Raji (cell line): ENCODE results near the gene FAM117B.

Source experiments
- POLR2A ChIP-seq: IDR thresholded peaks from 2 replicates; pipeline ENCODE4 v1.6.1; 2011; ENCODE audit warnings: low read depth, low read length, control low read depth; ENCODE audit not compliant: insufficient read depth

Gene FAM117B

GRCh38 chr2:202717598-202718310, 83.0 kb downstream of the FAM117B start:
- TF ChIP-seq POLR2A: no peak

- TF ChIP-seq POLR2A: no peak
Observed at GRCh38 chr2:202718614-202719013, 83.8 kb downstream of the FAM117B start.

- TF ChIP-seq POLR2A: no peak
Observed at GRCh38 chr2:202720226-202720625, 85.5 kb downstream of the FAM117B start.

GRCh38 chr2:202721621-202722020, 86.9 kb downstream of the FAM117B start:
- no peak for TF ChIP-seq POLR2A

GRCh38 chr2:202723746-202724145, 89.0 kb downstream of the FAM117B start:
- no peak for TF ChIP-seq POLR2A

- no peak for TF ChIP-seq POLR2A
Observed at GRCh38 chr2:202726070-202726469, 91.3 kb downstream of the FAM117B start.

- TF ChIP-seq POLR2A: no peak
Observed at GRCh38 chr2:202736826-202737225, 102.1 kb downstream of the FAM117B start.

GRCh38 chr2:202743613-202744012, 108.8 kb downstream of the FAM117B start:
- no peak for TF ChIP-seq POLR2A

- no peak for TF ChIP-seq POLR2A
Observed at GRCh38 chr2:202749477-202749876, 114.7 kb downstream of the FAM117B start.

GRCh38 chr2:202750763-202751427, 116.1 kb downstream of the FAM117B start:
- no peak for TF ChIP-seq POLR2A

- TF ChIP-seq POLR2A: no peak
Observed at GRCh38 chr2:202752071-202752470, 117.3 kb downstream of the FAM117B start.

GRCh38 chr2:202754936-202755335, 120.2 kb downstream of the FAM117B start:
- TF ChIP-seq POLR2A: no peak

- no peak for TF ChIP-seq POLR2A
Observed at GRCh38 chr2:202756598-202756997, 121.8 kb downstream of the FAM117B start.

- TF ChIP-seq POLR2A: no peak
Observed at GRCh38 chr2:202757339-202757738, 122.6 kb downstream of the FAM117B start.

- TF ChIP-seq POLR2A: no peak
Observed at GRCh38 chr2:202758128-202758527, 123.4 kb downstream of the FAM117B start.

GRCh38 chr2:202758604-202759003, 123.8 kb downstream of the FAM117B start:
- no peak for TF ChIP-seq POLR2A
